HepG2 (cell line): ENCODE measurements around the gene SYNGR1. TPM values are rescaled to one million over a fixed set of nuclear protein-coding genes. Genes with fewer than 3 reads are reported as not detected.

Source experiments
- ATAC-seq: fragments of 200-7000 bp; cut with Tn5 transposase; 3 replicates; pipeline ENCODE4 v1.9.1; 2020; ENCODE audit warnings: mild to moderate bottlenecking, moderate library complexity
- BruUV-seq: library from RNA; stranded (reverse); fragments of 400-500 nt; replicated peaks from 2 replicates; lab custom pipeline; 2021; lab: Mats Ljungman, UMichigan
- CTCF ChIA-PET: fragments of 300-600 bp; formaldehyde crosslinking; extraction: SDS; loops from one replicate; lab custom pipeline; 2021; ENCODE audit warnings: low total read pairs, inconsistent platforms, low intra/inter-chr PET ratio; lab: Yijun Ruan, JAX
- POLR2A ChIA-PET: fragments of 350-600 bp; sonication (Branson Sonifier 250); formaldehyde crosslinking; loops from one replicate; lab custom pipeline; 2020; ENCODE audit warnings: antibody characterized with exemption, inconsistent platforms; lab: Yijun Ruan, JAX
- DNase-seq: peaks from one replicate; pipeline ENCODE4 v3.0.0-alpha.2; 2015; ENCODE audit warnings: low spot score
- FAIRE-seq: peaks from 3 replicates; lab custom pipeline; 2011; peaks lifted over from hg19 to GRCh38; lab: Jason Lieb, UNC
- H2AFZ ChIP-seq: one replicate; pipeline ENCODE4 v1.6.1; 2011; ENCODE audit warnings: low read length, inconsistent platforms
- H3K27ac ChIP-seq: fragments of 300-600 bp; 3 replicates; pipeline ENCODE4 v1.8.0; 2011; ENCODE audit warnings: mixed run types, mild to moderate bottlenecking, mixed read lengths, low read length, inconsistent platforms; ENCODE audit not compliant: insufficient read depth; ENCODE audit errors: extremely low read length
- H3K27me3 ChIP-seq, 2 experiments: fragments of 200-600 bp in 1 of 2; 2 replicates in 1 of 2; 3 replicates in 1 of 2; pipeline versions ENCODE4 v1.6.0 to v1.8.0; 2011; ENCODE audit warnings: low read length in 2 of 2, mild to moderate bottlenecking in 2 of 2, moderate library complexity in 2 of 2, inconsistent platforms in 1 of 2; ENCODE audit not compliant: insufficient read depth in 2 of 2, control insufficient read depth in 1 of 2
- H3K36me3 ChIP-seq, 2 experiments: fragments of 200-600 bp in 1 of 2; replicated peaks in 1 of 2; 2 replicates in 1 of 2; 3 replicates in 1 of 2; pipeline versions ENCODE4 v1.5.1 to v1.8.0; 2011; ENCODE audit warnings: low read length in 2 of 2, inconsistent platforms in 1 of 2; ENCODE audit not compliant: insufficient read depth in 2 of 2, control insufficient read depth in 1 of 2
- H3K4me1 ChIP-seq: 2 replicates; pipeline ENCODE4 v1.5.1; 2012; ENCODE audit warnings: low read length, inconsistent platforms; ENCODE audit not compliant: insufficient read depth
- H3K4me2 ChIP-seq: 2 replicates; pipeline ENCODE4 v1.6.0; 2011; ENCODE audit warnings: low read depth, low read length, inconsistent platforms
- H3K4me3 ChIP-seq, 3 experiments: fragments of 200-600 bp in 1 of 3; sonication (generic), shearing (Covaris generic) in 1 of 3; replicated peaks in 1 of 3; 2 replicates each; pipeline ENCODE4 v1.5.1; 2011 to 2016; ENCODE audit warnings: low read length in 3 of 3, inconsistent platforms in 2 of 3, low read depth in 2 of 3, mild to moderate bottlenecking in 2 of 3, control low read depth in 1 of 3, mixed read lengths in 1 of 3; ENCODE audit not compliant: insufficient read depth in 1 of 3
- H3K79me2 ChIP-seq: one replicate; pipeline ENCODE4 v1.6.1; 2011; ENCODE audit warnings: low read length, inconsistent platforms; ENCODE audit not compliant: insufficient read depth
- H3K9ac ChIP-seq: 2 replicates; pipeline ENCODE4 v1.6.0; 2011; ENCODE audit warnings: mild to moderate bottlenecking, low read depth, low read length, inconsistent platforms; ENCODE audit not compliant: insufficient read depth
- H3K9me3 ChIP-seq: 2 replicates; pipeline ENCODE4 v1.5.1; 2012; ENCODE audit warnings: mild to moderate bottlenecking, low read length
- H4K20me1 ChIP-seq: 2 replicates; pipeline ENCODE4 v1.6.0; 2011; ENCODE audit warnings: inconsistent platforms, mild to moderate bottlenecking, low read length, moderate library complexity; ENCODE audit not compliant: insufficient read depth
- ETV5 ChIP-seq: IDR thresholded peaks from 2 replicates; pipeline ENCODE4 v1.6.1; 2018; ENCODE audit warnings: missing biosample characterization, missing genetic modification reagents, inconsistent platforms, borderline replicate concordance
- HOXA3 ChIP-seq: sonication (generic); formaldehyde crosslinking; IDR thresholded peaks from 2 replicates; pipeline ENCODE4 v1.5.0; 2020; ENCODE audit warnings: missing genetic modification reagents
- KAT8 ChIP-seq: IDR thresholded peaks from 2 replicates; pipeline ENCODE4 v1.6.1; 2016; ENCODE audit warnings: missing genetic modification reagents, missing compliant biosample characterization
- KMT2A ChIP-seq: sonication (generic); formaldehyde crosslinking; IDR thresholded peaks from 2 replicates; pipeline ENCODE4 v1.4.0; 2020; ENCODE audit warnings: missing genetic modification reagents
- MED8 ChIP-seq: sonication (generic); formaldehyde crosslinking; IDR thresholded peaks from 2 replicates; pipeline ENCODE4 v1.8.1; 2023; ENCODE audit warnings: mild to moderate bottlenecking, missing genetic modification reagents; ENCODE audit not compliant: insufficient replicate concordance
- RFX5 ChIP-seq: IDR thresholded peaks from 2 replicates; pipeline ENCODE4 v1.6.1; 2011; ENCODE audit warnings: low read depth, low read length, improper control_type of control experiment
- SCMH1 ChIP-seq: sonication (generic); formaldehyde crosslinking; IDR thresholded peaks from 2 replicates; pipeline ENCODE4 v1.9.0; 2021; ENCODE audit warnings: missing genetic modification reagents, mild to moderate bottlenecking, borderline replicate concordance
- ZNF17 ChIP-seq: sonication (generic); formaldehyde crosslinking; IDR thresholded peaks from 2 replicates; pipeline ENCODE4 v1.5.0; 2020; ENCODE audit warnings: mild to moderate bottlenecking, missing genetic modification reagents
- ZNF207 ChIP-seq: fragments of 450-650 bp; IDR thresholded peaks from 2 replicates; pipeline ENCODE4 v1.6.1; 2016; ENCODE audit warnings: antibody characterized with exemption, borderline replicate concordance
- ZNF3 ChIP-seq: IDR thresholded peaks from 2 replicates; pipeline ENCODE4 v1.7.0; 2017; ENCODE audit warnings: inconsistent platforms
- ZNF546 ChIP-seq: sonication (generic); formaldehyde crosslinking; conservative IDR thresholded peaks from 2 replicates; pipeline ENCODE4 v1.8.1; 2023; ENCODE audit warnings: mild to moderate bottlenecking, missing genetic modification reagents
- WGBS: methylation state at CpG from one replicate; pipeline ENCODE4 v1.1.6; 2017; ENCODE audit warnings: low lambda C conversion rate; 5-methylcytosine and 5-hydroxymethylcytosine counted together
- in situ Hi-C: cut with HindIII; loops from 2 replicates; pipeline ENCODE4 v1.10.0; 2017; ENCODE audit warnings: low pct_unique_long_range_greater_than_20kb; ENCODE audit not compliant: extremely low pct_ligation_motif_present
- intact Hi-C: fragments of 100-400 bp; cut with micrococcal nuclease; formaldehyde crosslinking; loops from one replicate; pipeline ENCODE4 v1.10.0; 2022; ENCODE audit not compliant: unreplicated experiment
- polyA plus RNA-seq, 8 experiments: library from polyadenylated mRNA; depleted of rRNA in 3 of 8; stranded (reverse) in 7 of 8; unstranded in 1 of 8; fragments of >200 nt; fragmentation: Illumina TruSeq in 4 of 8; extraction: Trizol in 4 of 8; gene quantifications; 2 replicates each; pipeline versions ENCODE4 v1.2.1 to v1.2.3, GENCODE V29; 2011 to 2016; ENCODE audit warnings: low read depth in 4 of 8, missing spikeins in 1 of 8, mixed read lengths in 1 of 8; ENCODE audit not compliant: insufficient read depth in 1 of 8
- total RNA-seq, 5 experiments: library from RNA; depleted of rRNA; stranded (reverse); fragments of >200 nt; fragmentation: Illumina TruSeq; extraction: Trizol; gene quantifications; 2 replicates each; pipeline ENCODE4 v1.2.3, GENCODE V29; 2016; ENCODE audit warnings: low read depth in 1 of 5
- TF ChIP-seq, protein P1 (sequence below): IDR thresholded peaks from 2 replicates; pipeline ENCODE4 v1.6.1; 2016; ENCODE audit warnings: low read depth, missing genetic modification reagents, missing compliant biosample characterization
- TF ChIP-seq, protein P2 (sequence below): sonication (generic); formaldehyde crosslinking; IDR thresholded peaks from 2 replicates; pipeline ENCODE4 v1.4.0; 2020; ENCODE audit warnings: low read depth, mild to moderate bottlenecking, missing genetic modification reagents
- TF ChIP-seq, protein P3 (sequence below): fragments of 450-650 bp; IDR thresholded peaks from 2 replicates; pipeline ENCODE4 v1.6.1; 2016

Gene SYNGR1
- total and polyA plus RNA-seq, 2 of the 13 experiments (the other 11 are each of a cell fraction or from before 2014, with no cell fraction given), result 0.27 to 2.7 TPM

DNA sequence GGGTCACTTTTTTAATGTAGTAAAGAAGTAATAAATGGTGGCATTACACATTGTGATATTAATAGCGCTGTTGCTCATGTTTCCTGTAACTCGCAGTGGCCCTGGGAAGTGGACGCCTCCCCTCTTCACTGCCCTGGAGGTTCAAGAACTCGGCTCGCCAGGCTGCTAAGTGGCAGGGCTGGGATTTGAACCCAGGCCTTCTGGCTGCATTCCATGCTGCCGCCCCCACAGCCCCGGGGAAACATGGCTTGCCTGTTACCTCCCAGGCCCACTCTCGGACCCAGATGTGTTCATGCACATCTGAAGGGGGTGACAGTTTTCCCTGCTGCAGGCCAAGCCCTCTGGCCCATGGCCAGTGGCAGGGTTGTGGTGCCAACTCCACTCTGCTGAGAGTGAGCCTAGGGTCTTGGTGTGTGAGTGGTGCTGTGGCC lies 82.0 kb downstream of the SYNGR1 start (continued):
- TF ChIP-seq, protein P1, sequence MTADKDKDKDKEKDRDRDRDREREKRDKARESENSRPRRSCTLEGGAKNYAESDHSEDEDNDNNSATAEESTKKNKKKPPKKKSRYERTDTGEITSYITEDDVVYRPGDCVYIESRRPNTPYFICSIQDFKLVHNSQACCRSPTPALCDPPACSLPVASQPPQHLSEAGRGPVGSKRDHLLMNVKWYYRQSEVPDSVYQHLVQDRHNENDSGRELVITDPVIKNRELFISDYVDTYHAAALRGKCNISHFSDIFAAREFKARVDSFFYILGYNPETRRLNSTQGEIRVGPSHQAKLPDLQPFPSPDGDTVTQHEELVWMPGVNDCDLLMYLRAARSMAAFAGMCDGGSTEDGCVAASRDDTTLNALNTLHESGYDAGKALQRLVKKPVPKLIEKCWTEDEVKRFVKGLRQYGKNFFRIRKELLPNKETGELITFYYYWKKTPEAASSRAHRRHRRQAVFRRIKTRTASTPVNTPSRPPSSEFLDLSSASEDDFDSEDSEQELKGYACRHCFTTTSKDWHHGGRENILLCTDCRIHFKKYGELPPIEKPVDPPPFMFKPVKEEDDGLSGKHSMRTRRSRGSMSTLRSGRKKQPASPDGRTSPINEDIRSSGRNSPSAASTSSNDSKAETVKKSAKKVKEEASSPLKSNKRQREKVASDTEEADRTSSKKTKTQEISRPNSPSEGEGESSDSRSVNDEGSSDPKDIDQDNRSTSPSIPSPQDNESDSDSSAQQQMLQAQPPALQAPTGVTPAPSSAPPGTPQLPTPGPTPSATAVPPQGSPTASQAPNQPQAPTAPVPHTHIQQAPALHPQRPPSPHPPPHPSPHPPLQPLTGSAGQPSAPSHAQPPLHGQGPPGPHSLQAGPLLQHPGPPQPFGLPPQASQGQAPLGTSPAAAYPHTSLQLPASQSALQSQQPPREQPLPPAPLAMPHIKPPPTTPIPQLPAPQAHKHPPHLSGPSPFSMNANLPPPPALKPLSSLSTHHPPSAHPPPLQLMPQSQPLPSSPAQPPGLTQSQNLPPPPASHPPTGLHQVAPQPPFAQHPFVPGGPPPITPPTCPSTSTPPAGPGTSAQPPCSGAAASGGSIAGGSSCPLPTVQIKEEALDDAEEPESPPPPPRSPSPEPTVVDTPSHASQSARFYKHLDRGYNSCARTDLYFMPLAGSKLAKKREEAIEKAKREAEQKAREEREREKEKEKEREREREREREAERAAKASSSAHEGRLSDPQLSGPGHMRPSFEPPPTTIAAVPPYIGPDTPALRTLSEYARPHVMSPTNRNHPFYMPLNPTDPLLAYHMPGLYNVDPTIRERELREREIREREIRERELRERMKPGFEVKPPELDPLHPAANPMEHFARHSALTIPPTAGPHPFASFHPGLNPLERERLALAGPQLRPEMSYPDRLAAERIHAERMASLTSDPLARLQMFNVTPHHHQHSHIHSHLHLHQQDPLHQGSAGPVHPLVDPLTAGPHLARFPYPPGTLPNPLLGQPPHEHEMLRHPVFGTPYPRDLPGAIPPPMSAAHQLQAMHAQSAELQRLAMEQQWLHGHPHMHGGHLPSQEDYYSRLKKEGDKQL (CRISPR knock-in tag), result no peak
- TF ChIP-seq, protein P2, sequence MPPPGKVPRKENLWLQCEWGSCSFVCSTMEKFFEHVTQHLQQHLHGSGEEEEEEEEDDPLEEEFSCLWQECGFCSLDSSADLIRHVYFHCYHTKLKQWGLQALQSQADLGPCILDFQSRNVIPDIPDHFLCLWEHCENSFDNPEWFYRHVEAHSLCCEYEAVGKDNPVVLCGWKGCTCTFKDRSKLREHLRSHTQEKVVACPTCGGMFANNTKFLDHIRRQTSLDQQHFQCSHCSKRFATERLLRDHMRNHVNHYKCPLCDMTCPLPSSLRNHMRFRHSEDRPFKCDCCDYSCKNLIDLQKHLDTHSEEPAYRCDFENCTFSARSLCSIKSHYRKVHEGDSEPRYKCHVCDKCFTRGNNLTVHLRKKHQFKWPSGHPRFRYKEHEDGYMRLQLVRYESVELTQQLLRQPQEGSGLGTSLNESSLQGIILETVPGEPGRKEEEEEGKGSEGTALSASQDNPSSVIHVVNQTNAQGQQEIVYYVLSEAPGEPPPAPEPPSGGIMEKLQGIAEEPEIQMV (CRISPR knock-in tag), result no peak
- no peak for TF ChIP-seq ETV5 (CRISPR knock-in tag)
- TF ChIP-seq ZNF3 (CRISPR knock-in tag), result no peak

DNA sequence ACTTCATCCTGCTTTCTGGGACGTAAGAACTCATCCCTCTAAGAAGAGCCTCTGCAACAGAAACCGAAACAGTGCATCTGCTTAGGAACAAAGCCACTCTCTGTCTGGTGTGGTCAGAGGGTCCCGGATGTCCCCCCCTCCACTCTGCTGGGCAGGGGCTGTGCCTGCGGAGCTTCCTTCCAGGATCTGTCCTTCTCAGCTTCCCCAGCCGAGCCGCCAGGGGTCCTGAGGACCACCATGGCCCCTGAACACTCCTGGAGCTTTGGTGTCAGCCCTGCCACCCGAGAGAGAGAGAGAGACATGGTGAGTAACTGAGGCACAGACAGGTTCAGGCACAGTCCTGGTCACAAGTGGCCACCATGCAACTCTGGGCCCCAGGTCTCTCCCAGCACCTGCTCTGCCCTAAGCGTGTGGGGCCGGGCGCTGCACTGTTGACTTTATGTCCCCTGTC lies 82.6 kb downstream of the SYNGR1 start:
- Histone ChIP-seq H3K79me2 (no peaks in the 10 kb centered on the region), H3K9ac (no peak overlapping the region), H3K4me1 (peaks cover 16% of the 10 kb centered on the region), H3K36me3 (peaks cover 13 to 28% of the 10 kb centered on the region in 2 experiments), H4K20me1 (0 out of 2 replicates have a peak, but pooled peaks cover 3% of the 10 kb centered on the region), H3K27me3 (no peaks in the 10 kb centered on the region), H3K27ac (no peak overlapping the region), H3K9me3 (no peaks in the 10 kb centered on the region), H3K4me3 (no peak overlapping the region), H2AFZ (no peak overlapping the region), H3K4me2 (no peak overlapping the region)
- DNase-seq, result no peak
- in situ Hi-C loops, result no loop called here
- ChIA-PET POLR2A (no interaction called here), CTCF (no interaction called here)
- WGBS, result 97% methylated on average over 6 of the region's 10 CpGs
- no peak for ATAC-seq
- intact Hi-C loops, result no loop called here
- FAIRE-seq, result no peak
- no TSS peak for BruUV-seq
- TF ChIP-seq ZNF17 (CRISPR knock-in tag), result no peak
- TF ChIP-seq, protein P3, sequence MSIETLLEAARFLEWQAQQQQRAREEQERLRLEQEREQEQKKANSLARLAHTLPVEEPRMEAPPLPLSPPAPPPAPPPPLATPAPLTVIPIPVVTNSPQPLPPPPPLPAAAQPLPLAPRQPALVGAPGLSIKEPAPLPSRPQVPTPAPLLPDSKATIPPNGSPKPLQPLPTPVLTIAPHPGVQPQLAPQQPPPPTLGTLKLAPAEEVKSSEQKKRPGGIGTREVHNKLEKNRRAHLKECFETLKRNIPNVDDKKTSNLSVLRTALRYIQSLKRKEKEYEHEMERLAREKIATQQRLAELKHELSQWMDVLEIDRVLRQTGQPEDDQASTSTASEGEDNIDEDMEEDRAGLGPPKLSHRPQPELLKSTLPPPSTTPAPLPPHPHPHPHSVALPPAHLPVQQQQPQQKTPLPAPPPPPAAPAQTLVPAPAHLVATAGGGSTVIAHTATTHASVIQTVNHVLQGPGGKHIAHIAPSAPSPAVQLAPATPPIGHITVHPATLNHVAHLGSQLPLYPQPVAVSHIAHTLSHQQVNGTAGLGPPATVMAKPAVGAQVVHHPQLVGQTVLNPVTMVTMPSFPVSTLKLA, result no peak
- TF ChIP-seq KAT8 (CRISPR knock-in tag), result no peak
- no peak for TF ChIP-seq SCMH1 (CRISPR knock-in tag)
- no peak for TF ChIP-seq RFX5
- TF ChIP-seq KMT2A (CRISPR knock-in tag), result no peak
- TF ChIP-seq MED8 (CRISPR knock-in tag), result no peak
- no peak for TF ChIP-seq ZNF207
- TF ChIP-seq HOXA3 (CRISPR knock-in tag), result no peak
- no peak for TF ChIP-seq ZNF546 (CRISPR knock-in tag)
